HG03025 (cell line): ENCODE measurements around the gene TPTE.
"Not testable (repeated sequence)": the region's sequence is repeated elsewhere in the genome, so short reads cannot be mapped to it uniquely, and the experiment has no call there.

Source experiments
- ATAC-seq: cut with Tn5 transposase; IDR thresholded peaks from one replicate; pipeline ENCODE4 v1.9.1; 2021; ENCODE audit warnings: mild to moderate bottlenecking, moderate library complexity; ENCODE audit not compliant: unreplicated experiment, low FRiP score

TPTE gene

GRCh38 chr21:10616061-10616460, 94.7 kb downstream of the TPTE start:
- ATAC-seq, result not testable (repeated sequence)

- ATAC-seq, result no peak
Observed at GRCh38 chr21:10616535-10616934, 95.2 kb downstream of the TPTE start.

GRCh38 chr21:10617133-10617752, 95.9 kb downstream of the TPTE start:
- not testable (repeated sequence) for ATAC-seq

GRCh38 chr21:10627316-10627863, 106.0 kb downstream of the TPTE start:
- ATAC-seq, result no peak

GRCh38 chr21:10629239-10629638, 107.9 kb downstream of the TPTE start:
- ATAC-seq, result not testable (repeated sequence)

- not testable (repeated sequence) for ATAC-seq
Observed at GRCh38 chr21:10630829-10631228, 109.4 kb downstream of the TPTE start.

- ATAC-seq, result not testable (repeated sequence)
Observed at GRCh38 chr21:10631316-10631715, 109.9 kb downstream of the TPTE start.

GRCh38 chr21:10638144-10638543, 116.8 kb downstream of the TPTE start:
- ATAC-seq, result not testable (repeated sequence)

GRCh38 chr21:10639123-10639522, 117.7 kb downstream of the TPTE start:
- ATAC-seq, result no peak

GRCh38 chr21:10639746-10640145, 118.4 kb downstream of the TPTE start:
- ATAC-seq, result not testable (repeated sequence)

GRCh38 chr21:10640446-10640845, 119.1 kb downstream of the TPTE start:
- no peak for ATAC-seq

GRCh38 chr21:10641107-10641506, 119.7 kb downstream of the TPTE start:
- no peak for ATAC-seq

GRCh38 chr21:10645667-10646066, 124.3 kb downstream of the TPTE start:
- not testable (repeated sequence) for ATAC-seq

- not testable (repeated sequence) for ATAC-seq
Observed at GRCh38 chr21:10649350-10650149, 128.2 kb downstream of the TPTE start.

- not testable (repeated sequence) for ATAC-seq
Observed at GRCh38 chr21:10650297-10650696, 128.9 kb downstream of the TPTE start.
